HG03460 (cell line): ENCODE measurements around the gene ALB.

Source experiments
- ATAC-seq: cut with Tn5 transposase; IDR thresholded peaks from one replicate; pipeline ENCODE4 v1.9.1; 2021; ENCODE audit not compliant: unreplicated experiment

Gene ALB

GRCh38 chr4:73450398-73451004 is 46.4 kb downstream of the ALB start:
- no peak for ATAC-seq

GRCh38 chr4:73451404-73451803 is 47.3 kb downstream of the ALB start:
- ATAC-seq, result no peak

GRCh38 chr4:73451981-73452747 is 48.1 kb downstream of the ALB start:
- no peak for ATAC-seq

- ATAC-seq, result no peak
These were observed 49.0 kb downstream of the ALB start for GRCh38 chr4:73452953-73453700.

GRCh38 chr4:73453701-73454005 is 49.6 kb downstream of the ALB start:
- ATAC-seq, result no peak

- ATAC-seq, result no peak
These were observed 50.8 kb downstream of the ALB start for GRCh38 chr4:73454920-73455319.

GRCh38 chr4:73456177-73457022 is 52.3 kb downstream of the ALB start:
- no peak for ATAC-seq

- ATAC-seq, result no peak
These were observed 54.3 kb downstream of the ALB start for GRCh38 chr4:73458184-73459047.

- no peak for ATAC-seq
These were observed 54.9 kb downstream of the ALB start for GRCh38 chr4:73459048-73459421.

- ATAC-seq, result no peak
These were observed 56.9 kb downstream of the ALB start for GRCh38 chr4:73460913-73461522.

- no peak for ATAC-seq
These were observed 64.1 kb downstream of the ALB start for GRCh38 chr4:73468170-73468569.

GRCh38 chr4:73470728-73471127 is 66.6 kb downstream of the ALB start:
- ATAC-seq, result no peak
